HEK293T (cell line): ENCODE measurements around the gene ART4.

Source experiments
- CTCF ChIA-PET: fragments of 350-600 bp; formaldehyde crosslinking; extraction: SDS; loops from one replicate; lab custom pipeline; 2021; ENCODE audit warnings: antibody characterized with exemption, inconsistent platforms; lab: Yijun Ruan, JAX
- POLR2A ChIA-PET: fragments of 350-600 bp; formaldehyde crosslinking; extraction: SDS; loops from one replicate; lab custom pipeline; 2020; ENCODE audit warnings: antibody characterized with exemption, inconsistent platforms; lab: Yijun Ruan, JAX
- DNase-seq: peaks from one replicate; pipeline ENCODE4 v3.0.0; 2012; ENCODE audit warnings: mixed read lengths; ENCODE audit errors: extremely low spot score
- FOXA1 ChIP-seq: fragments of 450-650 bp; IDR thresholded peaks from 2 replicates; pipeline ENCODE4 v1.6.1; 2016; ENCODE audit warnings: mild to moderate bottlenecking
- FOXK2 ChIP-seq: fragments of 450-650 bp; IDR thresholded peaks from 2 replicates; pipeline ENCODE4 v1.6.1; 2016; ENCODE audit warnings: mild to moderate bottlenecking
- L3MBTL2 ChIP-seq: fragments of 450-650 bp; conservative IDR thresholded peaks from 2 replicates; pipeline ENCODE4 v1.6.1; 2016; ENCODE audit warnings: mild to moderate bottlenecking
- NFRKB ChIP-seq: fragments of 450-650 bp; IDR thresholded peaks from 2 replicates; pipeline ENCODE4 v1.6.1; 2016; ENCODE audit warnings: mild to moderate bottlenecking, moderate library complexity
- ZNF384 ChIP-seq: fragments of 450-650 bp; IDR thresholded peaks from 2 replicates; pipeline ENCODE4 v1.6.1; 2016

ART4 gene

GRCh38 chr12:14776236-14776961 is 66.9 kb downstream of the ART4 start:
- DNase-seq, result no peak
- CTCF ChIA-PET, result interaction anchor here (0.6 kb wide), 1 partner anchor 30 kb away, joined by 3 read pairs; no protein-coding TSS in a partner anchor
- POLR2A ChIA-PET, result interaction anchor here (0.8 kb wide), 1 partner anchor 27 kb away, joined by 3 read pairs; the partner anchor contains the start of genes C12orf60 and WBP11
- TF ChIP-seq FOXA1 (no peak), NFRKB (no peak), ZNF384 (no peak), L3MBTL2 (no peak)

GRCh38 chr12:14775636-14775980 is 67.7 kb downstream of the ART4 start:
- ChIA-PET POLR2A (no interaction called here), CTCF (no interaction called here)
- DNase-seq, result no peak
- no peak for TF ChIP-seq FOXA1
- TF ChIP-seq FOXK2, result no peak
- no peak for TF ChIP-seq NFRKB
- TF ChIP-seq L3MBTL2, result no peak
